HG02981 (cell line): ENCODE measurements around the gene CNTNAP2.
A peak's percentile ranks its signal among the peaks of the same experiment; 100 is the strongest.

Experiments
- ATAC-seq: cut with Tn5 transposase; IDR thresholded peaks from one replicate; pipeline ENCODE4 v1.9.1; 2021; ENCODE audit warnings: mild to moderate bottlenecking, moderate library complexity; ENCODE audit not compliant: unreplicated experiment

CNTNAP2 gene

GRCh38 chr7:146116521-146117222 is at the start of gene CNTNAP2:
TSS of gene CNTNAP2 (plus strand) at chr7:146116801. CDS start at chr7:146116877, 76 bp downstream.
- ATAC-seq: peak; percentile 11

GRCh38 chr7:146067880-146068279 is 48.7 kb upstream of the CNTNAP2 start:
- ATAC-seq: no peak

DNA sequence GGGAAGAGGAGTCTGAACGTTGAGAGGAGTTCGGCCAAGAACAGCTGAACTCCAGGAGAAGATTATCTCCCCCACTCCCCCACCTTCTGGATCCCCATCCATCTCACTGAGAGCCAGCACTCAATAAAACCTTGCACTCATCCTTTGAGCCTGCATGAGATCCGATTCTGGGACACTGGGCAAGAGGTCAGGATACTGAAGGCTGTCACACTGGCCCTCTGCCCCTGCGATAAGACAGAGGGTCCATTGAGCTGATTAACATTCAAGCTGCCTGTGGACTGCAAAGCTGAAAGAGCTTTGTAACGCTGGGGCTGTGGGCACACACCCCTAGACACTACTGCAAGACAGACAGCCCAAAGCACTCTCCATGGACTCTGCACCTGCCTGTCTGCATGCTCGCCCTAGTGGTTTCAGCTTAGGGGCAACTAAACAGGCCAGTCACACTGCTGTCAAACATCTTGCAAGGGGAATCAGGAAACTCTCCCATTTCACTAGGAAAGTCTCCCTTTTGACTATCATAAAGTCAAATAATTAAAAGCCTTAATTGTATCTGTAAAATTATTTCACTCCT is 42.3 kb upstream of the CNTNAP2 start:
- no peak for ATAC-seq

DNA sequence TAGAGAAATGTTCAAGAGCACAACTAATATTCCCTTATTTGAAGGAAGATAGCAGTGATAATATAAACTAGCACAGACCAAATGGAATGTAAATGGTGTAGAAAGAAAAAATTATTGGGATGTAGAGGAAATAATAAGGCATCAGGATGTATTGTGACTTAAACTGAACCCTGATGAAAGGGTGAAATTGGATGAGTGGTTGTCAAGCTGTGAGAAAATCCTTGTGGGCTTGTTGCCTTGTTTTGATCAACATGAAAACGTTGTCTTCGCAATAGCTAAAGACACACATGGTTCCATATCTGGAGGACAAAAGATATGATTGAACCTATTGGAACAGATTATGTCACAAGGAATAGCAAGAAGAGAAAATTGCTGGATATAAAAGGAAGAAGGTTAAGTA is 40.3 kb upstream of the CNTNAP2 start:
- ATAC-seq: no peak

GRCh38 chr7:146084086-146084485 is 32.5 kb upstream of the CNTNAP2 start:
- no peak for ATAC-seq

- peak; percentile 91 for ATAC-seq
These were observed 26.5 kb upstream of the CNTNAP2 start for GRCh38 chr7:146090023-146090645.

DNA sequence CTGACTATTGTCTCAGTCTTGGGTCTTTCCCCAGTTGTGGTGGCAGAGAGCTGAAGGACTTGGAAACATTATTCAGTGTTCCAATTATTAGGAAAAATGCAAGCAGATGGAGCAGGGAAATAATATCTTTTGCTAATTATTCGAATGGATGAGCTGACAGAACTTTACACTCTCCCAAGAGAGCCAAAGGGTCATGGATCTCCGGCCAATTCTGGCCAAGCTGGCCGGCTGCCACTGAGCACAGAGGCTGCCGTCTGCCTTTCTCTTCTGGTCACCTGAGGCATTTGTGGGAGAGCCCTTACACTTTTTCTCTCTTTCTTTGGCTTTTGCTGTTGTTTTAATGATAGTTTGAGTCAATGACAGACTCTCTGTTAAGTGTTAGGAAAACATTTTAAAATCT is 22.2 kb upstream of the CNTNAP2 start:
- ATAC-seq: no peak

GRCh38 chr7:146096994-146097393 is 19.6 kb upstream of the CNTNAP2 start:
- ATAC-seq: no peak

GRCh38 chr7:146106319-146106718 is 10.3 kb upstream of the CNTNAP2 start:
- ATAC-seq: no peak

- no peak for ATAC-seq
These were observed 3.8 kb upstream of the CNTNAP2 start for GRCh38 chr7:146112755-146113154.

DNA sequence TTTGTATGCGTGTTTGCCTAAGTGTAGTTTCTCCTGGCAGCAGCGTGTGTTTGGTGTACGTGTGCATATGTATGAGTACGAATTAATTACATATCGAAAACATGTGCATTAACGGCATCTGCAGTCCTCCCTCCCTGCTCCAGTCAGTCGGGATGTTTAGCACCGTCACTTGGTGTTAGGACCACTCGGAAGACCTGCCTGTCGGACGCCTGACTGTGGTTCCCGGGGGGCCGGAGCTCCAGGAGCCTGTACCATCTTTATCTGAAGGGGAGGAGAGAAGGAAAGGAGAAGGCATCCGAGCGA is 1.1 kb upstream of the CNTNAP2 start:
- ATAC-seq: no peak

DNA sequence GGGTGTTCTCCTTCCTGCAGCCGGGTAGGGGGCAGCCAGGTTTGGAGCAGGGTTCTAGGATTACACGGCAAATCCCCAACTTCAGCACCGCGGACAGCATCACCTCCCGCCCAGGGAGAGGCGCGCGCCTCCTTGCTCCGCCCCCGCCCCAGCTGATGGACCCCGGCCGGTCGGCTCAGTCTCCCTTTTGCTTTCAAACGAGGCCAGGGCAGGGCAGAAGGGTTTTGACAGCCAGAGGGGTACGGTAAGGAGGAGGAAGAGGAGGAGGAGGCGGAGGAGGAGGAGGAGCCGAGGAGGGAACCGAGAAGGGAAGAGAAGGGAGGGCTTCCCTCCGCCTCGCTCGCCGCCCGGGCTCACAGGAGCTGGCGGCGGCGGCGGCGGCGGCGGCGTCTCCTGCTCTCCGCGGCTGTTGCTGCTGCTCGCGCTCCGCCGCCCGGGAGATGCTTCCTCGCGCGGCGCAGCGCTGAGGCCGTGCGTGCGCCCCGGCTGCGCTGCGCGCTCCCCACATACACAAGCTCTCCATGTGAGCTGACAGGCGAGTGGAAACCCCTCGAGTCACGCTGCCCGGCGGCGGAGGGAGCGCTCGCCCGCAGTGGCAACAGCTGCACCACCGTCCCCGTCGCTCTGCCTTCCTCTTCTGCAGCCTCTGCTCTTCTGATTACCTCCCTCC is 615 bp upstream of the CNTNAP2 start:
- peak; percentile 74 for ATAC-seq

DNA sequence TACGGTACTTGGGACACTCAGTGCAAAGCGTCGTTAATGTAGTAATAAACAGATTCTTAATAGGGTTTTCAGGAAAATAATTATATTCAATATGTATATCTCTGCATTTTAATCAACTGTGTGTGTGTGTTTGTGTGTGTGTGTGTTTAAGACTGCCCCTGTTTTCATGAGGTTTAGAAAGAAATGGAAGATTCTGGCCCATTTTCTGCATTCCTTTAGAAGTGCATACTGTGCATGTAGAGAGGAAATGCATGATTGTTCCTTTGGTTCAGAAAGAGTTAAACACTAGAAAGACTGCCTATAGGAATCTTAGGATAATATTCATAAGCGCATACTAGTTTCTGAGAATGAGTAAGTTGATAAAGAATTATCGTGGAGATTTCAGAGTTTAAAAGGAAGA is 975 bp downstream of the CNTNAP2 start:
- no peak for ATAC-seq

- no peak for ATAC-seq
These were observed 2.4 kb downstream of the CNTNAP2 start for GRCh38 chr7:146119002-146119401.

GRCh38 chr7:146123715-146124114 is 7.1 kb downstream of the CNTNAP2 start:
- ATAC-seq: no peak

DNA sequence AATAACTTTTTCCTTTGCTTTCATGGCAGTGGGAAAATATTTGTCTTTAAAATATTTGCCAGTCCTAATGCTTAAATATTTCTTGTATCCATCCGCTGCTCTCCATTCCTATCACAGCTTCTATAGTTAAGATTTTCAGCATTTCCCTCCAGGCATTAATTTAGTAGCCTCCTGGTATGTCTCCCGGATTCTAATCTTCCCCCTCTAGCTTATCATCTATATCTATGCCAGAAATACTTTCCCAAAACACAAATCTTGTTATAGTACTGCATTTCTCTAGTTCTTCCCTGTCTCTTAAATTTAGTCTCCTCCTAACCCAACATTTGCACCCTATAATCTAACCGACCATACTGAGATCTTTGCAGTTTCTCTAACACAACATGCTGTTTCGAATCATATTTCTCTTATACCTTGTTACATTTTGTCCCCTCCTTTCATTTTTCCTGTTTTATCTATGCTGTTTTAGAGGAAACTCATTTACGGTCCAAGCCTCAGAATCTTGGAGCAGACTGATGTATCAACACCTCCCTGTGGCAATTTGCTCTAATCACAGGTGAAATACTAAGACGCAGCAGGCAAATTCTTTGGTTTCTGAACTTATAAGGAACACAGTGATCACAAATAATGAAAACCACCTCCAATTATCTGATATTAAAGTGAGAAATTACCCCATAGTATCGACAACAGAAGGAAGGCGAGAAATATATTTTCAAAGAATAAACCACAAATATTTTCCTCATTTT is 10.3 kb downstream of the CNTNAP2 start:
- no peak for ATAC-seq

GRCh38 chr7:146129296-146129695 is 12.7 kb downstream of the CNTNAP2 start:
- ATAC-seq: no peak

DNA sequence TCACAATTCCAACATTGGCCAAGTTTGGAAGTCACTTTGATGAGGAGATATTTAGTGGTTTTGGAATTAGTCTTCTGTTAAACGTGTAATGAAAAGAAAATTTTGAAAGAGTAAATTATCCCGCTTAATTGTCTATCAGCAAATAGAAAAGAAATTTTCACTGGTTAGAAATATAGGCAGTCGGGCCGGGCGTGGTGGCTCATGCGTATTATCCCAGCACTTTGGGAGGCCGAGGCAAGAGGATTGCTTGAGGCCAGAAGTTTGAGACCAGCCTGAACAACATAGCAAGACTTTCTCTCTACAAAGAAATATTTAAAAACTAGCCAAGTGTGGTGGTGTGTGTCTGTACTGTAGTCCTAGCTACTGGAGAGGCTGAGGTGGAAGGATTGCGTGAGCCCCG is 13.4 kb downstream of the CNTNAP2 start:
- no peak for ATAC-seq

DNA sequence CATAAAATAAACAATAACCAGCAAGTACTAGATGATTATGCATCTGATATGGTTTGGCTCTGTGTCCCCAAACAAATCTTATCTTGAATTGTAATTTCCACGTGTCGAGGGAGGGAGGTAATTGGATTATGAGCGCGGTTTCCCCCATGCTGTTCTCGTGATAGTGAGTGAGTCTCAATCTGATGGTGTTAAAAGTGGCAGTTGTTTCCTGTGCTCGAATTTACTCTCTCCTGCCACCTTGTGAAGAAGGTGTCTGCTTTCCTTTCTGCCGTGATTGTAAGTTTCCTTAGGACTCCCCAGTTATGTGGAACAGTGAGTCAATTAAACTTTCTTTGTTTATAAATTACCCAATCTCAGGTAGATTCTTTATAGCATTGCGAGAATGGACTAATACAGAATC is 15.1 kb downstream of the CNTNAP2 start:
- no peak for ATAC-seq

DNA sequence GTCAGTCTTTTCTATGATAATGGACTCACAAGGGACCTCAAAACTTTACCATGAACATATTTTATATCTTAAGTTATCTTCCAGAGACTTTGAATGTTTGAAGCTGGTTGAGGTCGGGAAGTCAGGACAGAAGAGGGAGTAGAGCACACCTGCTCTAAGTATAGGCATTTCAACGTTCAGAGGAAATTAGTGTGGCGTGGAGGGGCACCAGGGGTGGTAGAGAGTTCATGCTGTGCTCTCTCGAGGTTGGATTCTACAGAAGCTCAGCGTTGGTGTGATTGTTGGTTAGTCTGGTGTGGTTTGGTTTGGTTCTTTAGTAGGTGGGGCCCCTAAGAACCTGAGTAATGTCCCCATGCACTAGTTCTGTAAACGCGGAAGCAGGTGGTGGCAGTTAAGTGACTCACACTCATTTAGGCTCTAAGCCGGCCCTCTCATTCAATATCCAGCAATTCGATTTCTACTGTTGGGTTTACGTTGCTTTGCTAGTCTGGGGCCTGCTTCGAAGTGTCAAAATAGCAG is 19.8 kb downstream of the CNTNAP2 start:
- no peak for ATAC-seq

DNA sequence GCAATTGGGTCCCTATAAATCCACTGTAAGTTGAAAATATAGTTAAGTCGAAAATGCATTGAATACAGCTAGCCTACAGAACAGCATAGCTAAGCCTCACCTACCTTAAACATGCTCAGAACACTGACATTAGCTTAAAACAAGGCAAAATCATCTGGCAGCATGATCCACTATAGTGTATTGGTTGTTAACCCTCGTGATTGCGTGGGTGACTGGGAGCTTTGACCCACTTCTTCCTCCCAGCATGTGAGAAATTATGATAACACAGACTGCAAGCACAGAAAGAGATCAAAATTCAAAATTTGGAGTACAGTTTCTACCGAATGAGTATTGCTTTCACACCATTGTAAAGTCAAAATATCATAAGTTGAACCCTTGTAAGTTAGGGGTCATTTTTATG is 22.3 kb downstream of the CNTNAP2 start:
- ATAC-seq: no peak
